ENCODE measurements around the gene LMBR1.

DNA sequence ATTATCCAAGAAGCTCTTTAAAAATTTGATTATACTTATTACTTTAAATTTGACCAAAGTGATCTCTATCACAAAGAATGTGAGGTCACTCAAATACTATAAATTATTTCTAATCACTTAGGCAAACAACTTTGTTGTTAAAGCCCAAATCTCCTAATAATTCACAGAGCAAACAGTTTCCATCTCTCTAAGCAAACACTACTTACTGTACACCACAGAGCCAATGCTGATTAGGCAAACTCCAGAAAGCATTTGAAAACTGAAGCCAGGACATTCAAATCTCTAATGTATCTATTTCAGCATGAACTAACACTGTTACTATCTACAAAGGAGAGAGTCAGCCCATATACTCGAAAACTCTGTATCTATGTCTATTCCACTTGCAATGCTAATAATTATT lies 145.3 kb downstream of the LMBR1 start:
- TF ChIP-seq EZH2 (IDR thresholded peaks at IDR 0.05) = no peak
- TF ChIP-seq POLR2AphosphoS5 (IDR thresholded peaks at IDR 0.05; ENCODE audit: borderline replicate concordance, low read depth, low read length) = no peak

Data from SK-N-MC (cell line).